SK-N-DZ (cell line): ENCODE results near the gene HMX3.

Experiments
- DNase-seq: peaks from one replicate; pipeline ENCODE4 v3.0.0-alpha.2; 2015; ENCODE audit warnings: low spot score

The HMX3 gene

GRCh38 chr10:123134343-123134914, 1.3 kb upstream of the HMX3 start:
- DNase-seq, result peak; percentile 43

GRCh38 chr10:123134915-123135414, 805 bp upstream of the HMX3 start:
- peak; percentile 81 for DNase-seq

GRCh38 chr10:123136221-123136805, 543 bp downstream of the HMX3 start:
- no peak for DNase-seq

GRCh38 chr10:123136806-123137642, 1.3 kb downstream of the HMX3 start:
- peak; percentile 62 for DNase-seq

GRCh38 chr10:123139165-123139520, 3.4 kb downstream of the HMX3 start:
- DNase-seq, result no peak

GRCh38 chr10:123139521-123140163, 3.9 kb downstream of the HMX3 start:
- DNase-seq, result peak; percentile 65

- no peak for DNase-seq
Measured at GRCh38 chr10:123140164-123140982, 4.6 kb downstream of the HMX3 start.

- no peak for DNase-seq
Measured at GRCh38 chr10:123140983-123141390, 5.2 kb downstream of the HMX3 start.

GRCh38 chr10:123141791-123142700, 6.3 kb downstream of the HMX3 start:
- DNase-seq, result no peak

GRCh38 chr10:123142701-123143161, 7.0 kb downstream of the HMX3 start:
- DNase-seq, result no peak

- no peak for DNase-seq
Measured at GRCh38 chr10:123143162-123143824, 7.5 kb downstream of the HMX3 start.

GRCh38 chr10:123143825-123144168, 8.0 kb downstream of the HMX3 start:
- DNase-seq, result no peak

GRCh38 chr10:123144697-123145541, 9.1 kb downstream of the HMX3 start:
- DNase-seq, result peak; percentile 67

GRCh38 chr10:123145542-123146012, 9.8 kb downstream of the HMX3 start:
- DNase-seq, result no peak

GRCh38 chr10:123146013-123146893, 10.5 kb downstream of the HMX3 start:
- DNase-seq, result peak; percentile 65

GRCh38 chr10:123146894-123147634, 11.3 kb downstream of the HMX3 start:
- no peak for DNase-seq
